22Rv1 (cell line): ENCODE results near the gene MGRN1.

Experiments used
- CTCF ChIP-seq: fragments of 450-650 bp; IDR thresholded peaks from 2 replicates; pipeline ENCODE4 v1.5.1; 2017; ENCODE audit warnings: mild to moderate bottlenecking
- ZFX ChIP-seq: fragments of 450-650 bp; IDR thresholded peaks from 2 replicates; pipeline ENCODE4 v1.6.1; 2017; ENCODE audit warnings: antibody characterized with exemption, borderline replicate concordance

DNA sequence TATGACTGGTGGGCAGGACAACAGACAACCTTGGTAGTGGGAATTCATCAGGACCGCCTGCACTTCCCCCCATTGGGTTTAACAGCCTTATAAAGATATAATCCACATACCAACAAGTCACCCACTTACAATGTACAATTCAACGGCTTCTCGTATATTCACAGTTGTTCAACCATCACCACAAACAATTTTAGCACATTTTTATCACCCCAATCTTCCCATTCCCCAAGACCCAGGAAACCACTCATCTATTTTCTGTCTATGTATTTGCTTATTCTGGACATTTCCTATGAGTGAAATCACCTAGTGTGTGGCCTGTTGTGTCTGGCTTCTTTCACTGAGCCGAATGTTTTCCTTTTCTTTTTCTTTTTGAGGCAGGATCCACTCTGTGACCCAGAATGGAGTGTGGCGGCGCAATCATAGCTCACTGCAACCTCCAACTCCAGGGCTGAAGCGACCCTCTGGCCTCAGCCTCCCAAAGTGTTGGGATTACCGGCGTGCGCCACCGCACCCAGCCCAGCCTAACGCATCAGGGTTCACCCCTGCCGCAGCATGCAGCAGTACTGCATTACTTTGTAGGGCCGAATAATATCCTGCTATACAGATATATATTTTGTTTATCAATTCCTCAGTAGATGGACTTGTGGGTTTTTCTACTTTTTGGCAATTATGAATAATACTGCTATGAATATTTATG, 98.6 kb downstream of the MGRN1 start:
- TF ChIP-seq CTCF (no peak), ZFX (no peak)
